GM12865 (cell line): Measurements from ENCODE around the gene GARIN6.

Experiments used
- DNase-seq: peaks from one replicate; pipeline ENCODE4 v3.0.0; 2010; ENCODE audit warnings: low read depth
- H3K4me3 ChIP-seq: 2 replicates; pipeline ENCODE4 v1.5.1; 2011; ENCODE audit warnings: mild to moderate bottlenecking, low read depth, low read length, control low read depth
- CTCF ChIP-seq: IDR thresholded peaks from 2 replicates; pipeline ENCODE4 v1.5.1; 2011; ENCODE audit warnings: low read length, control low read depth, low read depth, inconsistent platforms; ENCODE audit not compliant: insufficient read depth; ENCODE audit errors: missing control alignments

The GARIN6 gene

GRCh38 chr12:99658671-99659349, 11.3 kb downstream of the GARIN6 start:
- no peak overlapping the region for H3K4me3 ChIP-seq
- TF ChIP-seq CTCF: peak; percentile 8
- DNase-seq: peak; percentile 10

GRCh38 chr12:99670635-99671034, 23.1 kb downstream of the GARIN6 start:
- no peak overlapping the region for H3K4me3 ChIP-seq
- no peak for DNase-seq
- TF ChIP-seq CTCF: no peak

- TF ChIP-seq CTCF: no peak
- DNase-seq: no peak
- no peak overlapping the region for H3K4me3 ChIP-seq
Measured at GRCh38 chr12:99680276-99680675, 32.7 kb downstream of the GARIN6 start.

GRCh38 chr12:99686142-99686541, 38.6 kb downstream of the GARIN6 start:
- no peak for TF ChIP-seq CTCF
- no peak for DNase-seq

GRCh38 chr12:99695050-99695449, 47.5 kb downstream of the GARIN6 start:
- H3K4me3 ChIP-seq: no peak overlapping the region
- no peak for DNase-seq
- no peak for TF ChIP-seq CTCF

More at GRCh38 chr12:99686142-99686541, 38.6 kb downstream of the GARIN6 start:
- H3K4me3 ChIP-seq: no peak overlapping the region
